DMS 273 (cell line): ENCODE data around the gene SYT5.
"Not testable (repeated sequence)": the region's sequence is repeated elsewhere in the genome, so short reads cannot be mapped to it uniquely, and the experiment has no call there.

ENCODE experiments used
- DNase-seq: peaks from one replicate; lab custom pipeline; 2025; ENCODE audit not compliant: unreplicated experiment; lab: John Stamatoyannopoulos, UW

Gene SYT5

GRCh38 chr19:55179606-55180484 is at the start of gene SYT5:
Gene SYT5, minus strand, starts transcription at chr19:55180289. Its CDS starts 1,248 bp downstream, at chr19:55179041.
- DNase-seq, result peak; percentile 59

- no peak for DNase-seq
Observed at GRCh38 chr19:55229789-55230182, 49.7 kb upstream of the SYT5 start.

GRCh38 chr19:55229145-55229788 is 49.2 kb upstream of the SYT5 start:
- DNase-seq, result no peak

- no peak for DNase-seq
Observed at GRCh38 chr19:55228403-55229031, 48.4 kb upstream of the SYT5 start, which contains the start of gene TMEM86B. Gene TMEM86B, minus strand, starts transcription at chr19:55228763. Its CDS starts 22 bp downstream, at chr19:55228741.

- DNase-seq, result no peak
Observed at GRCh38 chr19:55228015-55228391, 47.9 kb upstream of the SYT5 start.

GRCh38 chr19:55227241-55228014 is 47.3 kb upstream of the SYT5 start:
- no peak for DNase-seq

GRCh38 chr19:55226788-55227187 is 46.7 kb upstream of the SYT5 start:
- no peak for DNase-seq

- no peak for DNase-seq
Observed at GRCh38 chr19:55226273-55226672, 46.2 kb upstream of the SYT5 start.

- no peak for DNase-seq
Observed at GRCh38 chr19:55225415-55225958, 45.4 kb upstream of the SYT5 start.

- DNase-seq, result not testable (repeated sequence)
Observed at GRCh38 chr19:55224679-55225414, 44.8 kb upstream of the SYT5 start.

GRCh38 chr19:55224038-55224665 is 44.1 kb upstream of the SYT5 start:
- DNase-seq, result no peak

- DNase-seq, result no peak
Observed at GRCh38 chr19:55223291-55224037, 43.4 kb upstream of the SYT5 start.

- no peak for DNase-seq
Observed at GRCh38 chr19:55220525-55220924, 40.4 kb upstream of the SYT5 start.

- DNase-seq, result peak; percentile 96
Observed at GRCh38 chr19:55216461-55217198, 36.5 kb upstream of the SYT5 start.

- DNase-seq, result no peak
Observed at GRCh38 chr19:55213547-55213946, 33.5 kb upstream of the SYT5 start.

- DNase-seq, result peak; percentile 46
Observed at GRCh38 chr19:55212447-55212846, 32.4 kb upstream of the SYT5 start.

- peak; percentile 47 for DNase-seq
Observed at GRCh38 chr19:55209693-55210472, 29.8 kb upstream of the SYT5 start.
